HEK293T (cell line): ENCODE data around the gene LRRC55.

Experiments
- ARNT ChIP-seq: fragments of 450-650 bp; IDR thresholded peaks from 2 replicates; pipeline ENCODE4 v1.6.1; 2017; ENCODE audit warnings: mild to moderate bottlenecking
- ZNF384 ChIP-seq: fragments of 450-650 bp; IDR thresholded peaks from 2 replicates; pipeline ENCODE4 v1.6.1; 2016

GRCh38 chr11:57152134-57152533 is 29.6 kb upstream of the LRRC55 start:
- TF ChIP-seq ZNF384: no peak
- no peak for TF ChIP-seq ARNT
